Activated naive CD4-positive, alpha-beta T cell treated with anti-CD3 and anti-CD28 coated beads, Interleukin-2, amount 50 U/mL, for 16 hours (primary cell): ENCODE results near the gene TIAM2.

Experiments
- DNase-seq: peaks from one replicate; pipeline ENCODE4 v3.0.0-alpha.2; 2020

TIAM2 gene

GRCh38 chr6:155245193-155245592, 250.1 kb downstream of the TIAM2 start:
- DNase-seq = no peak

DNA sequence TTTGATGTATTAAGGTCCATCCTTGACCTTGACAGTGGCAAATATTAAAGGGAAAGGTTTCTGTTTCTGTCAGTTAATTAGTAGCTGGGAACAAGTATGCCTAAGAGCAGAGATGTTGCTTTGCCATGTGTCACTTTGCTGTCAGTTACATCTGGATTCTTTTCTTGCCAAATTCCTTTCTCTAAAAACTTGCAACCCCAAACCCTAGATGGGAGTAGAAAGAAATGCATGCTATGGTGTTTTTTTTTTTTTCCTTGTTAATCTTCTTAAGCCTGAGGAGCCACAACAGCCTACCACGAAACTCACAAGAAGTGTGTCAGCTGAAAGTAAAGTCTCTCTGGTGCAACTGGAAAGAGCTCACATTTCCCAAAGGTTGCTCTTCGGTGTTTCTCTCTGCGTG, 250.7 kb downstream of the TIAM2 start:
- no peak for DNase-seq

DNA sequence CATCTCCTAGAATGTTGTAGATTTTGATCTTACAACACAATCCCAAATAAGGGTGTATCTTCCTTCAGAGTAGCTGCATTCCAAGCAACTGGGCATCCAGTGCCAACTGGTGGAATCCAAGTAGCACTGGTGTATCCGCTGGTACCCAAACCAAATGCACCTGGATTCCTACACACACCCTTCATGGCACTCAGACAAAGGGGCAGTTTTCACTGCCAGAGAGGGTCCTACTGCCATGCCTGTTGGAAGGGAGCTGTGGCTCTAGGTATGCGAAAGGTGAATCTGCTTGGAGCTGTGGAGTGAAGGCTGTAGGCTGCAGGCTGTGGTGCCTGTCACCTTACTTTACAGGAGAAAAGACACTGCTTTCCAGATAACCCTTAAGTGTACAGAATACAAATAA, 251.7 kb downstream of the TIAM2 start:
- DNase-seq = no peak

- DNase-seq = no peak
Observed at GRCh38 chr6:155247618-155248007, 252.5 kb downstream of the TIAM2 start.

GRCh38 chr6:155248008-155249001, 253.2 kb downstream of the TIAM2 start:
- DNase-seq = peak; percentile 21

DNA sequence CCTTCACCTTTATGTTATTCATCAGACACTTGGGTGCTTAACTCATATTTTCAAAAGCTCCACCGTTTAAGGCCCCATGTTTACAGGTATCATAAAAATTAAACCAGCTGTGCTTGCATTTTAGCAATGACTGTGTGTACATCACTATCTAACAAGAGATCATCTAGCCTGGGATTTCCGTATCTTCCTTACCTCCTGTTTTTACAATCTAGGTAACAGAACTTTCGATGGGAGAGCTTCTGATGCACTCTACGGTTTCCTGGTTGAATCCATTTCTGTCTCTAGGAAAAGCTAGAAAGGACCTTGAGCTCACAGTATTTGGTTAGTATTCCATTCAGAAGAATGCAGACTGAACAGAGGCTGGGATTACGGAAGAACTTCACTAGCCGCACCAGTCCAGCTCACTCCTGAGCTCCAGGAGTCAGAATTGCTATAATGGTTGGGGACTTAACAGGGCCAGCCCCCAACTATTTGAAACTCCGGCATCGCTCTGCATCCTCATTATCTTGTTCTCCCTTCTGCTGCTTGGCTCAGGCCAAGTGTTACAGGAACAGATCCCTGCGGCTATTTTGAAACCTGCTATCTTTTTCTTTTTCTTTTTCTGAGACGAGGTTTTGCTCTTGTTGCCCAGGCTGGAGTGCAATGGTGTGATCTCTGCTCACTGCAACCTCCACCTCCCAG, 255.7 kb downstream of the TIAM2 start:
- no peak for DNase-seq

- no peak for DNase-seq
Observed at GRCh38 chr6:155252581-155252980, 257.5 kb downstream of the TIAM2 start.

DNA sequence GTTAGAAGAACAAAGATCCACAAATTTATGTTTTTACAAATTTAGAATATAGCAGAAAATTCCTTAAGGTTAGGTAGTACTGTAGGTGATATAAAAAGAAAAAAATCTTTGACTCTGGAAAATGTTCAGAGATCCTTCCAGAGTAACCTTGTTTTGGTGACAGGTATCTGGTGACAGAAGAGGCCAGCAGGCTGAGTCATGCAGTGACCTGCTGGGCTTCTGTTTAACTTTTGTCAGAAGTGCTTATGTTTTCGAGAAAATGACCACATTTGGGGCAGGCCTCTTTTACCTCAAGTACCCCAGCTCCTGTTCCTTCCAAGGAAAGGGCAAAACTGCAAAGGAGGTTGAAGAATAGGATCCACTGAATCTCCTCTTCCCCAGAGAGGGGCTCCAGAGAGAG, 258.2 kb downstream of the TIAM2 start:
- DNase-seq = no peak

DNA sequence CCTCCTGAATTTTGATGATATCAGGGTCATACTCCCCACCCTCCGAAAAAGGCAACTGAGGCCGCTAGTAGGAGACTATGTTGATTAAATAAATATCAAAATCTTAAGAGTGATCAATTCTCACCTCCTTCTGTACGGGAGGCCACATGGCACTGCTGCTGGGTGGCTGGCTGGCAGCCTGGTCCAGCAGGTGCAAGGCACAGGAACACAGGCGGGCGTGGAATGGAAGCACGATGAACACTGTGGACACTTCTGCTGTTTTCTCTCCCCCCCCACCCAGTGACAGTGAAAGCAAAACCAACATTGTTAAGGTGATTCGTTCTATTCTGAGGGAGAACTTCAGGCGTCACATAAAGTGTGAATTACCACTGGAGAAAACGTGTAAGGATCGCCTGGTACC, 259.0 kb downstream of the TIAM2 start:
- no peak for DNase-seq

DNA sequence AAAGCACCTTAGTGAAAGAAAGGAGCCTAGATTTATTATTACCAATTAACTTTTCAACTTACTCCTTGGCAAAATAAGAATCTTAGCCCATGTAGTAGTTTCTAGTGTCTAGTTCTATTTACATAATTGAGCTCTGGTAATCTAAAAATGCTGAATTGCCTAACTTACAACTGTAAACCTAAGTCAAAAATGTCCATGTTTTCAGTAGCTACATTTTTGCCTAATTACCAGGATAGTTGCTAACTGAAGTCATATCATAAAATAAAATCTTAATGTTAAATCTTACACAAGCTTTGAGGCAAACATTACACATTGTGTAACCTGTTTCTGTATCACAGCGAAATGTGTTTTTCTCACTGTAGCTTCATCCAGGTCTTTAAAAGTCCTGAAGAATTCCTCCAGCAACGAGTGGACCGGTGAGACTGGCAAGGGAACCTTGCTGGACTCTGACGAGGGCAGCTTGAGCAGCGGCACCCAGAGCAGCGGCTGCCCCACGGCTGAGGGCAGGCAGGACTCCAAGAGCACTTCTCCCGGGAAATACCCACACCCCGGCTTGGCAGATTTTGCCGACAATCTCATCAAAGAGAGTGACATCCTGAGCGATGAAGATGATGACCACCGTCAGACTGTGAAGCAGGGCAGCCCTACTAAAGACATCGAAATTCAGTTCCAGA, 261.1 kb downstream of the TIAM2 start:
- no peak for DNase-seq

DNA sequence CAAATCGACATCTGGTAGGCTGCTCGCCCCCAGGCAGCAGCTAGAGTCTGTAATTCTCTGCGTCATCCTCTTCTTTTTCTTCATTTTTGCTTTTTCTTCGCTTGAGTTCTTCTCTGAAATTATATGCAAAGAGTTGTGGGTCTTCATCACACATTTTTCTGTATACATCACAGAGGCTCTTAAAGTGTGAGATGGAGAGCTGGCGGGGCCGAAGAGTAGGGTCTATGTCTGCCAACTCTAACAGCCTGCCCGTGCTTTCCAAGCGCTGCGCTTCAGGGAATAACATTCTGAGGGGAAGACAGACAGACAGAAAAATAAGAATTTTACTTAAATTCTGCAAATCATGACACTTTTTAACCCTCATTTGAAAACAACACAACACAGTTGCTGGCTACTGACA, 262.7 kb downstream of the TIAM2 start:
- no peak for DNase-seq

DNA sequence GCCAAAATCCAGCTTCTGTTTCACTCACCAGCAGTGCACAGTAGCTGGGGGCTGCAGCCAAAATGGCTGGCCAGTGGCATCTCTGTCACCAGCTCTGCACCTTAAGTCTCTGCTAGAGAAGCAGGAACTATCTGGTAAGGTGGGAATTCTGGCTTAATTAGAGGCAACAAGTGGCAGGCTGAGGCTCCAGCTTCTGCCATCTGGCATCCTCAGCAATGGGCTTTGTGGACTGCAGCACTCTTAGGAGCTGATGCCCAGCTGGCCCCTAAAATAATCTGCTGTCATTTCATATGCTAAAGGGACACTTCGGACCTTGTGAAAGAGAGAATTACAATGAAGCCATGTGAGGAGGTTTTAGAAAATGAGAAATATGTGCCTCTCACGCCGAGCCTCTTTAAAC, 264.1 kb downstream of the TIAM2 start:
- DNase-seq = no peak

DNA sequence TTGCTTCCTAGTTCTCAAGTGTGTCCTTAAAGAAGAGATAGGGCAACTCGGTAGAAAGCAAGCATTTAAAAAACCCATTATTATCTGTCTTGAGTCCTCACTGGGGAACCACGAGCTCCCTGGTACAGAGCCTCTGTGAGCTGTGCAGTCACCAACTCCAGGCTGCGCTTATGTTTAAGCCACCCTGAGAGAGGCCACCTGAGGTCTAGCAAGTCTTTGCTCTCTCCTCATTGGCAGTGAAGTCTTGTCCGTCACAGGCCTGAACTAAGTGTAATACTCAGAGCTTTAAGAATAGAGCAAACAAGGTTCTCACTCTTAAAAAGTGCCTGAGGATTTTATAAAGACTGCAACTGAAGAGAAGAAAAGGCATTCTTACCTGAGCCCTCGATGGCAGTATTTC, 264.8 kb downstream of the TIAM2 start:
- no peak for DNase-seq

- no peak for DNase-seq
Observed at GRCh38 chr6:155260686-155261085, 265.6 kb downstream of the TIAM2 start.

DNA sequence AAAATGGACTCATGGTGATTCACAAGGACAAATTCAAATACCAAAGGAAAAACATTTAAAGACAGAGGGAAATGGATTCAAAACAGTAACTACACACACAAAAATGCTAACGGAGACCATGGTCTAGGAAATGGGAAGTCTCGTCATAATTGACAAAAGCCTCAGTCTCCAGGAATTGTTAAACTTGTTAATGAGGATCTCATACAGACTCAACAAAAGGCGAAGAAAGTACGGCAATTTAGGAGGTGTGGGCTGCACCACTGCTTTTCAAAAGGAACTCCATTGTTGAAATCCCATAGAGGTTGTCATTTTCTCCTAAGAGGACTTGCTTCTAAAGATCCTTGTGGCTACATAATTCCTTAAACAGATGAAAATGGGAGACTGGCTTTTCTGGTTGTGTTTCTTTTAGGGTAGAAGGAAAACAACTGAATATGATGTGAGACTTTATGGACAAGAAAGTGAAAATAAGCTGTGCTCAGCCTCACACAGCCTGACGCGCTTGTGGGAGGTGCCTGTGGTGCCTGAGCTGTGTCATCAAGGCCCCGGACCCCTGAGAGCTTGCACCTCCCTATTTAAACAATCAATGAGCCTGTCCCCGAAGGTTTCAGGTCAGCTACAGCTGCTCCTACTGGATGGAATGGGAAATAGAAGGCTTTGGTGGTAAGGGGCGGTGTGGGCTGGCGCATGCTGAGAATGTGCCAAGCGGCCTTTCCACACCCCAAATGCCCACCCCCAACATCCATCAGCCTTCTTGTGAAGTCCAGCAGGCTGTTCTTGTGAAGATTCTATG, 266.2 kb downstream of the TIAM2 start:
- DNase-seq = no peak

- DNase-seq = no peak
Observed at GRCh38 chr6:155262655-155263054, 267.5 kb downstream of the TIAM2 start.

- DNase-seq = no peak
Observed at GRCh38 chr6:155263373-155264063, 268.4 kb downstream of the TIAM2 start, which contains the start of gene CLDN20. TSS of gene CLDN20 (plus strand) at chr6:155264013. CDS start at chr6:155275720, 11,707 bp downstream.

- no peak for DNase-seq
Observed at GRCh38 chr6:155264693-155265320, 269.7 kb downstream of the TIAM2 start.

DNA sequence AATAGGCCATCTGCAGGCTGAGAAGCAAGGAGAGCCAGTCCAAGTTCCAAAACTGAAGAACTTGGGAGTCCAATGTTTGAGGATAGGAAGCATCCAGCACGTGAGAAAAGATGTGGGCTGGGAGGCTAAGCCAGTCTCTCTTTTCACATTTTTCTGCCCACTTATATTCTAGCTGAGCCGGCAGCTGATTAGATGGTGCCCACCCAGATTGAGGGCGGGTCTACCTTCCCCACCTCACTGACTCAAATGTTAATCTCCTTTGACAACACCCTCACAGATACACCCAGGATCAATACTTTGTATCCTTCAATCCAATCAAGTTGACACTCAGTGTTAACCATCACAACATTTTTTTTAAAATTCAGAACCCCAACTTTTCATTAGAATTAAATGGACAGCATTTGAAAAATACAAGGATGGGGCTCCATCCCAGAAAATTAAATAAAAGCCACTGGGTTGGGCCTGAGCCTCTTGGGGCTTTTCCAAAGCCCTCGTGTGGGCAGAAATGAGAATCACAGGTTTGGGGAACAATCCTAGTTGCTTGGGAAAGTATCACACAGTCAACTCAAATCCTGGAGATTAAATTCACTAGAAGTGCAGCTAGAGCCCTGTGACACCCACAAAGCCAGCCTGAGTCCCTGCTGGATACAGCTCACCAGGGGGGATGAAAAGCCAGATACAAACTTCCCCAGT, 270.9 kb downstream of the TIAM2 start:
- no peak for DNase-seq

DNA sequence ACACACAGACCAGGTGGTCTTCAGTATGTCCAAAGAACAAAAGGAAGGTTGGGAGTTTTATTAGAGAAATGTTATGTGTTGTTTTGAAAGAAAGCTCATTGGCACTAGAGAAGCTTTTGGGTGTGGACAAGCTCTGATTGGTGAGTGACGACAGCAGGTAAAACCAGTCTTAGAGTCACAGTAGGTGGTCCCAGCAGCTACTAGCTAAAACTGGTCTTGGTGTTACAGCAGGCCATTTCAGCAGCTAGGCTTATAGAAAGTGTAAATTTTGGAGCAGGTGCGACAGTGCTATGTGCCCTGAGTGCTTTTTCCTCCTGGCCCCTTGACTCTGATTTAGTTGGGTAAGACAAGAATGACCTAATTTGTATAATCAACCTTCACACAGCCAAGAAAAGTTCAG, 272.3 kb downstream of the TIAM2 start:
- no peak for DNase-seq
